ENCODE data around the gene HOXC4. TPM values are rescaled to one million over a fixed set of nuclear protein-coding genes. Genes with fewer than 3 reads are reported as not detected.

The HOXC4 gene
- total and polyA plus RNA-seq, 10 of the 15 experiments (the other 5 are each of a cell fraction or from before 2014, with no cell fraction given) = 1.0 to 11.4 (median 4.2) TPM

DNA sequence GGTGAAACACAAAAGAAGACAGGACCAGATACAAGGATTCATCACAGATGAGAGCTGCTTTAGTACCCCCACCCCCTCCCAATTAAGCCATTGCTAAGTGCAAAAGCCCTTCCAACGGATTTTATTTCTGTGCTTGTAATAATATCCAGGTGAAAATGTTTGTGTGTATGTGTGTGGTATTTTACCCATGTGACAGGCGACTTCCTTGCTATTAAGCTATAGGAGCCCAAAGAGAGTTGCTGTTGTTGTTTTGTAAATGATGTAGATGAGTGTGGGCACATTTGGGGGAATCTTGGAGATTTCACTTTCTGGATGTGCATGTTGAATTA lies 3.2 kb upstream of the HOXC4 start:
- TF ChIP-seq DPF2 (IDR thresholded peaks at IDR 0.05) (no peak), CBFB (IDR thresholded peaks at IDR 0.05; ENCODE audit: low read depth) (no peak), YY1 (IDR thresholded peaks at IDR 0.05; ENCODE audit: low read depth, low read length) (no peak), BHLHE40 (IDR thresholded peaks at IDR 0.05; ENCODE audit: borderline replicate concordance in 1 of 2, low read depth in 2 of 2, low read length in 1 of 2) (no peak), CREB1 (IDR thresholded peaks at IDR 0.05; ENCODE audit: low read depth) (no peak)
- Histone ChIP-seq H3K4me2 (ENCODE audit: control insufficient read depth, insufficient read depth) (peak overlapping the region; percentile 76), H3K27ac (ENCODE audit: control insufficient read depth, insufficient read depth) (no peak overlapping the region; the same call in 1 of the 2 replicates), H4K20me1 (ENCODE audit: control insufficient read depth, insufficient read depth) (no peaks in the 10 kb centered on the region), H3K9ac (ENCODE audit: control insufficient read depth, insufficient read depth, low read length) (no peak overlapping the region; the same call in 1 of the 2 replicates), H3K27me3 (replicated peaks in 1 of 2; ENCODE audit: control insufficient read depth in 2 of 2, insufficient read depth in 2 of 2, low read length in 1 of 2) (peaks cover 4 to 6% of the 10 kb centered on the region in 2 experiments; a peak in 3 of 4 replicates), H3K4me3 (no peak overlapping the region), H3K79me2 (ENCODE audit: control insufficient read depth, insufficient read depth, low read length) (peaks cover 14% of the 10 kb centered on the region), H2AFZ (ENCODE audit: control insufficient read depth, low read depth, low read length) (peak overlapping the region; percentile 75; the same call in 1 of the 2 replicates), H3K4me1 (ENCODE audit: control insufficient read depth, insufficient read depth, low read length) (peaks cover 22% of the 10 kb centered on the region), H3K36me3 (ENCODE audit: control insufficient read depth in 2 of 2, insufficient read depth in 2 of 2, low read length in 1 of 2) (no peaks in the 10 kb centered on the region), H3K9me3 (replicated peaks; ENCODE audit: control insufficient read depth, insufficient read depth, low read length) (no peaks in the 10 kb centered on the region)
- in situ Hi-C loops (cut with MboI) (no loop called here), intact Hi-C loops (cut with micrococcal nuclease; ENCODE audit: unreplicated experiment) (no loop called here)
- POLR2A ChIA-PET = interaction anchor here (0.5 to 3.7 kb wide), 5 partner anchors 9 to 75 kb away, joined by 3 to 12 read pairs (median 4); partner anchors contain the start of gene HOXC6
- 46% methylated on average over 2 of the region's 2 CpGs for WGBS (ENCODE audit: insufficient coverage, insufficient replicate concordance, low lambda C conversion rate, missing lambda C conversion rate)
- no peak for ATAC-seq
- no peak for FAIRE-seq
- DNase-seq (ENCODE audit: low read depth, low spot score) = no peak
- RAD21 ChIA-PET (ENCODE audit: unreplicated experiment) = interaction anchor here (0.7 to 6.0 kb wide), 3 partner anchors 18 to 209 kb away, joined by 3 to 56 read pairs (median 3); partner anchors contain the start of gene HOXC5
- CTCF ChIA-PET = interaction anchor here (1.2 to 6.4 kb wide), 6 partner anchors 10 to 304 kb away, joined by 3 to 57 read pairs (median 6); partner anchors contain the start of genes HOXC5 and SMUG1
- BruUV-seq (replicated peaks) = no TSS peak
- SMC1A ChIA-PET (ENCODE audit: uncharacterized antibody, unreplicated experiment) = interaction anchor here (0.7 to 2.1 kb wide), 10 partner anchors 9 to 166 kb away, joined by 3 to 9 read pairs (median 4); partner anchors contain the start of genes HOXC5 and SMUG1

All from GM12878 (cell line).